ENCODE data around the gene ABCA2.
A peak's percentile ranks its signal among the peaks of the same experiment; 100 is the strongest.
"Not testable (repeated sequence)": the region's sequence is repeated elsewhere in the genome, so short reads cannot be mapped to it uniquely, and the experiment has no call there.

ABCA2 gene

GRCh38 chr9:137012694-137013570 lies 15.1 kb downstream of the ABCA2 start:
- no peak for DNase-seq

- no peak for DNase-seq
Observed at GRCh38 chr9:137011907-137012675, 15.9 kb downstream of the ABCA2 start.

GRCh38 chr9:137011156-137011555 lies 16.9 kb downstream of the ABCA2 start:
- no peak for DNase-seq

- DNase-seq: no peak
Observed at GRCh38 chr9:137009938-137010732, 17.9 kb downstream of the ABCA2 start.

GRCh38 chr9:137009217-137009616 lies 18.8 kb downstream of the ABCA2 start:
- DNase-seq: no peak

- DNase-seq: no peak
Observed at GRCh38 chr9:137008312-137008711, 19.7 kb downstream of the ABCA2 start.

GRCh38 chr9:137007816-137008270 lies 20.2 kb downstream of the ABCA2 start:
- DNase-seq: no peak

- DNase-seq: no peak
Observed at GRCh38 chr9:137007108-137007815, 20.8 kb downstream of the ABCA2 start.

GRCh38 chr9:137006116-137007003 lies 21.7 kb downstream of the ABCA2 start:
- no peak for DNase-seq

- DNase-seq: not testable (repeated sequence)
Observed at GRCh38 chr9:137004285-137004684, 23.8 kb downstream of the ABCA2 start.

GRCh38 chr9:137002646-137003041 lies 25.4 kb downstream of the ABCA2 start:
- no peak for DNase-seq

- no peak for DNase-seq
Observed at GRCh38 chr9:137001857-137002645, 26.0 kb downstream of the ABCA2 start.

GRCh38 chr9:137000177-137000930 lies 27.7 kb downstream of the ABCA2 start:
- DNase-seq: peak; percentile 71

GRCh38 chr9:136997830-136998234 lies 30.2 kb downstream of the ABCA2 start:
- no peak for DNase-seq

GRCh38 chr9:136997371-136997770 lies 30.7 kb downstream of the ABCA2 start:
- DNase-seq: no peak

GRCh38 chr9:136996361-136997292 lies 31.4 kb downstream of the ABCA2 start, which contains the start of gene CLIC3:
TSS of gene CLIC3 (minus strand) at chr9:136996568. CDS start at chr9:136996543, 25 bp downstream.
- no peak for DNase-seq

GRCh38 chr9:136995772-136996311 lies 32.2 kb downstream of the ABCA2 start:
- no peak for DNase-seq

GRCh38 chr9:136995362-136995761 lies 32.7 kb downstream of the ABCA2 start:
- DNase-seq: no peak
